ENCODE results near the gene ENTHD1. TPM values are rescaled to one million over a fixed set of nuclear protein-coding genes. Genes with fewer than 3 reads are reported as not detected.
A peak's percentile ranks its signal among the peaks of the same experiment; 100 is the strongest.

The ENTHD1 gene
- total RNA-seq, 2 experiments from 2014 or later: 0.47 TPM; not detected in 1

- DNase-seq (peak in 1 of 14 experiments; percentile 21), ATAC-seq (ENCODE audit: poor library complexity) (no peak)
- H3K4me3 Mint-ChIP-seq: no peak overlapping the region
- no peaks in the 10 kb centered on the region for H3K9me3 ChIP-seq (ENCODE audit: control insufficient read depth in 1 of 2, insufficient read depth in 1 of 2, low read length in 2 of 2)
- no peak overlapping the region for H3K27ac Mint-ChIP-seq
- H3K4me1 Mint-ChIP-seq (ENCODE audit: low read depth): no peaks in the 10 kb centered on the region
- H3K27ac ChIP-seq (ENCODE audit: low read depth in 1 of 2, low read length in 2 of 2): no peak overlapping the region
- H3K36me3 ChIP-seq (ENCODE audit: insufficient read depth, low read length): no peaks in the 10 kb centered on the region
- H3K4me1 ChIP-seq (ENCODE audit: insufficient read depth, low read length): no peaks in the 10 kb centered on the region
- no peaks in the 10 kb centered on the region for H3K36me3 Mint-ChIP-seq (ENCODE audit: low read depth)
- CTCF ChIA-PET: no interaction called here
- no peak overlapping the region for H3K4me3 ChIP-seq (ENCODE audit: low read length)
- TF ChIP-seq CTCF (IDR thresholded peaks at IDR 0.05): no peak
- intact Hi-C loops (cut with DNase I, micrococcal nuclease): no loop called here
- POLR2A ChIA-PET: no interaction called here
- H3K9me3 Mint-ChIP-seq: no peaks in the 10 kb centered on the region
- no peaks in the 10 kb centered on the region for H3K27me3 ChIP-seq (ENCODE audit: control insufficient read depth in 1 of 2, insufficient read depth in 2 of 2, low read length in 2 of 2)
- no peaks in the 10 kb centered on the region for H3K27me3 Mint-ChIP-seq
Observed at GRCh38 chr22:39723899-39724351, 169.6 kb downstream of the ENTHD1 start.

GRCh38 chr22:39723463-39723862 lies 170.1 kb downstream of the ENTHD1 start:
- no peaks in the 10 kb centered on the region for H3K36me3 ChIP-seq (ENCODE audit: insufficient read depth, low read length)
- ATAC-seq (ENCODE audit: poor library complexity) (no peak), DNase-seq (peak in 1 of 14 experiments; percentile 15)
- no peaks in the 10 kb centered on the region for H3K4me1 Mint-ChIP-seq (ENCODE audit: low read depth)
- H3K27me3 ChIP-seq (ENCODE audit: control insufficient read depth in 1 of 2, insufficient read depth in 2 of 2, low read length in 2 of 2): no peaks in the 10 kb centered on the region
- POLR2A ChIA-PET: no interaction called here
- H3K36me3 Mint-ChIP-seq (ENCODE audit: low read depth): no peaks in the 10 kb centered on the region
- H3K9me3 ChIP-seq (ENCODE audit: control insufficient read depth in 1 of 2, insufficient read depth in 1 of 2, low read length in 2 of 2): no peaks in the 10 kb centered on the region
- TF ChIP-seq CTCF (IDR thresholded peaks at IDR 0.05): no peak
- H3K27ac ChIP-seq (ENCODE audit: low read depth in 1 of 2, low read length in 2 of 2): no peak overlapping the region
- no peak overlapping the region for H3K4me3 ChIP-seq (ENCODE audit: low read length)
- no peaks in the 10 kb centered on the region for H3K4me1 ChIP-seq (ENCODE audit: insufficient read depth, low read length)
- no peak overlapping the region for H3K27ac Mint-ChIP-seq
- no peak overlapping the region for H3K4me3 Mint-ChIP-seq
- H3K9me3 Mint-ChIP-seq: no peaks in the 10 kb centered on the region
- CTCF ChIA-PET: no interaction called here
- intact Hi-C loops (cut with DNase I, micrococcal nuclease): no loop called here
- H3K27me3 Mint-ChIP-seq: no peaks in the 10 kb centered on the region

GRCh38 chr22:39722501-39722900 lies 171.1 kb downstream of the ENTHD1 start:
- ChIA-PET CTCF (no interaction called here), POLR2A (no interaction called here)
- H3K9me3 ChIP-seq (ENCODE audit: control insufficient read depth in 1 of 2, insufficient read depth in 1 of 2, low read length in 2 of 2): no peaks in the 10 kb centered on the region
- DNase-seq (peak in 1 of 14 experiments; percentile 14), ATAC-seq (ENCODE audit: poor library complexity) (no peak)
- no peak for TF ChIP-seq CTCF (IDR thresholded peaks at IDR 0.05)
- H3K4me1 Mint-ChIP-seq (ENCODE audit: low read depth): no peaks in the 10 kb centered on the region
- intact Hi-C loops (cut with DNase I, micrococcal nuclease): no loop called here
- H3K27ac Mint-ChIP-seq: no peak overlapping the region
- no peak overlapping the region for H3K27ac ChIP-seq (ENCODE audit: low read depth in 1 of 2, low read length in 2 of 2)
- no peaks in the 10 kb centered on the region for H3K27me3 ChIP-seq (ENCODE audit: control insufficient read depth in 1 of 2, insufficient read depth in 2 of 2, low read length in 2 of 2)
- no peaks in the 10 kb centered on the region for H3K36me3 ChIP-seq (ENCODE audit: insufficient read depth, low read length)
- H3K9me3 Mint-ChIP-seq: no peaks in the 10 kb centered on the region
- H3K4me3 Mint-ChIP-seq: no peak overlapping the region
- H3K36me3 Mint-ChIP-seq (ENCODE audit: low read depth): no peaks in the 10 kb centered on the region
- no peaks in the 10 kb centered on the region for H3K27me3 Mint-ChIP-seq
- no peak overlapping the region for H3K4me3 ChIP-seq (ENCODE audit: low read length)
- peaks cover 3% of the 10 kb centered on the region for H3K4me1 ChIP-seq (ENCODE audit: insufficient read depth, low read length)

Measured in CD4-positive, alpha-beta T cell (primary cell).